SU-DHL-6 (cell line): Measurements from ENCODE around the gene ARID5B.

Experiments
- EZH2phosphoT487 ChIP-seq: fragments of 200-600 bp; sonication (generic), shearing (Covaris generic); conservative IDR thresholded peaks from 2 replicates; pipeline ENCODE4 v1.6.1; 2018; ENCODE audit warnings: mild to moderate bottlenecking, antibody characterized with exemption, low read length, moderate library complexity, mixed read lengths
- TF ChIP-seq, protein P1 (sequence below): fragments of 200-600 bp; sonication (generic); IDR thresholded peaks from one replicate; pipeline ENCODE4 v1.5.1; 2017; ENCODE audit warnings: antibody characterized with exemption, mild to moderate bottlenecking, low read length, moderate library complexity; ENCODE audit not compliant: insufficient read depth, poor library complexity, severe bottlenecking

DNA sequence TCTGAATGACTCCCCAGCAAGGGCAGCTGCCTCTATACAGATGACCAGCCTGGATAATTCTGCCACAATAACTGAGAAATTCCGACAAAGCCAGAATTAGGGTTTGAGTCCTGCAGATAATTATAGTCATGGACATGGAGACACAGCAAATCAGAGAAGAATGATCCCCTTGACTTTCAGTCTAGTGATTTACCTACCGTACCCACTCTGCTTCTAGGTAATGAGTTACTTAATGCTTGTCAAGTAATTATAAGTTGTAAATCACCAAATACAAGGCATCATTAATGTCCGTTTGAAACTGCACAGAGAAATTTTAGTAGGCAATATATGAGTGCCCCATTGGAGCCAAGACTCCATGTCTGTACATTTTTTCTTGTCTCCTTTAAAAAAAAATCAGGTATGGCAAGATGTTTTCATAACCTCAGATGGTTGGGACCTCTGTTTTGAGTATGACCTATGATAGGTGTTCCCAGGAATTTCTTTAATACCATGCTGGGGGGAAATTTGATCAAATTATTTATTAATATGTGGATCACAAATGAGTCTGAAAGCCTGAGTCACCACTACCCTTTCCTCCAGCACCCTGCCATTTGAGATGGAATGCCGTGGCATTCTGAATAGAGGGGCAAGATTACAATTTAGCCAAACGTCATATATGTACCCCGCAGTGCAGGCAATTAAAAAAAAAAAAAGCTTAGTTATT is 5.5 kb upstream of the ARID5B start:
- TF ChIP-seq, protein P1, sequence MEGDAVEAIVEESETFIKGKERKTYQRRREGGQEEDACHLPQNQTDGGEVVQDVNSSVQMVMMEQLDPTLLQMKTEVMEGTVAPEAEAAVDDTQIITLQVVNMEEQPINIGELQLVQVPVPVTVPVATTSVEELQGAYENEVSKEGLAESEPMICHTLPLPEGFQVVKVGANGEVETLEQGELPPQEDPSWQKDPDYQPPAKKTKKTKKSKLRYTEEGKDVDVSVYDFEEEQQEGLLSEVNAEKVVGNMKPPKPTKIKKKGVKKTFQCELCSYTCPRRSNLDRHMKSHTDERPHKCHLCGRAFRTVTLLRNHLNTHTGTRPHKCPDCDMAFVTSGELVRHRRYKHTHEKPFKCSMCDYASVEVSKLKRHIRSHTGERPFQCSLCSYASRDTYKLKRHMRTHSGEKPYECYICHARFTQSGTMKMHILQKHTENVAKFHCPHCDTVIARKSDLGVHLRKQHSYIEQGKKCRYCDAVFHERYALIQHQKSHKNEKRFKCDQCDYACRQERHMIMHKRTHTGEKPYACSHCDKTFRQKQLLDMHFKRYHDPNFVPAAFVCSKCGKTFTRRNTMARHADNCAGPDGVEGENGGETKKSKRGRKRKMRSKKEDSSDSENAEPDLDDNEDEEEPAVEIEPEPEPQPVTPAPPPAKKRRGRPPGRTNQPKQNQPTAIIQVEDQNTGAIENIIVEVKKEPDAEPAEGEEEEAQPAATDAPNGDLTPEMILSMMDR: no peak
- TF ChIP-seq EZH2phosphoT487: no peak
